Measurements from ENCODE around the gene ZNF653. TPM values are rescaled to one million over a fixed set of nuclear protein-coding genes. Genes with fewer than 3 reads are reported as not detected.
"Not testable (repeated sequence)": the region's sequence is repeated elsewhere in the genome, so short reads cannot be mapped to it uniquely, and the experiment has no call there.

ZNF653 gene
- total RNA-seq, 1 experiment from 2014 or later: 6.1 TPM

DNA sequence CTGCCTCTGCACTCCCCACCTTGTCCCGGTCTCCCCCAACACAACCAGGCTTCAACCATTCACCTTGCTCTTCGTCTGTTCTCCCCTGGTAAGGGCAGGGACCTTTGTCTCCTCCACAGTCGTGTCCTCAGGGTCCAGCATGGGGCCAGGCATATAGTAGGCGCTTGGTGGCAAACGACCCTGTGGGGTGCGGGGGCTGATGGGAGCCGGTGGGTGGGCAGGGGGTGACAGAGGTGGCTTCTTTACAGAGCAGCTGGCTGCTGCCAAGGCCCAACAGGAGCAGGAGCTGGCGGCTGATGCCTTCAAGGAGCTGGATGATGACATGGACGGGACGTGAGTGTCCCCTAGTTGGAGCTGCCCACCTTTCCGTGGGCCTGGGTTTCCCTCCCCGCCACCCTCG, 60.5 kb downstream of the ZNF653 start:
- no peak overlapping the region for H3K9ac ChIP-seq (ENCODE audit: low read length)
- no peak overlapping the region for H2AFZ ChIP-seq (ENCODE audit: low read length)
- H3K27me3 ChIP-seq (ENCODE audit: low read length): no peaks in the 10 kb centered on the region
- H3K9me3 ChIP-seq (ENCODE audit: low read length): no peaks in the 10 kb centered on the region
- H3K4me2 ChIP-seq (ENCODE audit: low read depth, low read length, poor library complexity, severe bottlenecking): no peak overlapping the region
- no peaks in the 10 kb centered on the region for H3K4me1 ChIP-seq (ENCODE audit: low read length)
- no peaks in the 10 kb centered on the region for H3K9me2 ChIP-seq (replicated peaks; ENCODE audit: insufficient read depth, low read length)
- no peak for DNase-seq
- peaks cover 8% of the 10 kb centered on the region; the same call in 1 of the 2 replicates for H3K79me2 ChIP-seq (ENCODE audit: low read length)
- no peak overlapping the region for H3K4me3 ChIP-seq (ENCODE audit: low read length)
- H3K27ac ChIP-seq (ENCODE audit: low read length): no peak overlapping the region
- peaks cover 12% of the 10 kb centered on the region for H3K36me3 ChIP-seq (ENCODE audit: insufficient read depth, low read length)
- H4K20me1 ChIP-seq (ENCODE audit: insufficient read depth, low read depth, low read length): no peaks in the 10 kb centered on the region

DNA sequence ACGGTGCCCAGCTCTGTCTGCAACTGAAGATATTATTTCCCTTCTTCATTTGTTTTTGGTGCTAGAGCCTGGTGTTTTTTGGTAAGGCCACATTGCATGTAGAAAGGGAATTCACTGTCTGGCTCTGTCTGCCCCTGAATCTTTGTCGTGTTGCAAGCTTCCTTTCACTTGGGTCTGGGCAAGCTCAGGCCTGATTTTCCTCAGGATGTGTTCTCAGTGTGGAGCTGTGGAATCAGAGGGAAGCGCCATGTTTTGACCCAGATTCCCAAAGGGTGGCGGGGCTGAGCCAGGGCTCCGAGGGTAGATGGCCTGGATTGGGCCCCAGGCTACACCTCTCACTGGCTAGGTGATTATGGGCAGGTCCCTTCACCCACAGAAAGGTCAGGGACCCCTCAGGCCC, 61.6 kb downstream of the ZNF653 start:
- DNase-seq: no peak
- Histone ChIP-seq H4K20me1 (ENCODE audit: insufficient read depth, low read depth, low read length) (no peaks in the 10 kb centered on the region), H3K4me2 (ENCODE audit: low read depth, low read length, poor library complexity, severe bottlenecking) (no peak overlapping the region), H3K27ac (ENCODE audit: low read length) (no peak overlapping the region), H3K9ac (ENCODE audit: low read length) (no peak overlapping the region), H2AFZ (ENCODE audit: low read length) (no peak overlapping the region), H3K36me3 (ENCODE audit: insufficient read depth, low read length) (peaks cover 12% of the 10 kb centered on the region), H3K9me3 (ENCODE audit: low read length) (no peaks in the 10 kb centered on the region), H3K9me2 (replicated peaks; ENCODE audit: insufficient read depth, low read length) (no peaks in the 10 kb centered on the region), H3K4me3 (ENCODE audit: low read length) (no peak overlapping the region), H3K79me2 (ENCODE audit: low read length) (peaks cover 8% of the 10 kb centered on the region; the same call in 1 of the 2 replicates), H3K4me1 (ENCODE audit: low read length) (no peaks in the 10 kb centered on the region), H3K27me3 (ENCODE audit: low read length) (no peaks in the 10 kb centered on the region)

DNA sequence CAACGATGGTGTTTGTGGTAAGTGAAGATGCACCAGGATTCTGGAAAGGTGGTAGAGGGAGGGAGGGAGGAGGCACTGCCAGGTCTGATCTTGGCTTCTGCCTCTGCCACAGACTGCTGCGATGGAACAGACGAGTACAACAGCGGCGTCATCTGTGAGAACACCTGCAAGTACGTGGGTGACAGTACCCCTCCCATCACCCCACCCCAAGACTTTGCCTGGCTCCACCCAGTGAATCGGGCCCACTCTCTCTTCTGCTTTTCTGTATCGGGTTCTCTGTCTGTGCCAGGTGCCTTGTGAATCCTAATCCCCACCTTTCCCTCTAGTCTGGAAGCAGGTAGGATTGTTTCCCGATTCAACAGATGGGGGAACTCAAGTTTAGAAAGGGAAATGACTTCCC, 67.7 kb downstream of the ZNF653 start:
- peaks cover 22% of the 10 kb centered on the region; the same call in 1 of the 2 replicates for H3K36me3 ChIP-seq (ENCODE audit: insufficient read depth, low read length)
- peaks cover 24% of the 10 kb centered on the region for H3K4me1 ChIP-seq (ENCODE audit: low read length)
- peak overlapping the region; percentile 23 for H3K4me2 ChIP-seq (ENCODE audit: low read depth, low read length, poor library complexity, severe bottlenecking)
- no peaks in the 10 kb centered on the region for H3K9me2 ChIP-seq (replicated peaks; ENCODE audit: insufficient read depth, low read length)
- no peak overlapping the region for H3K4me3 ChIP-seq (ENCODE audit: low read length)
- no peak overlapping the region for H3K27ac ChIP-seq (ENCODE audit: low read length)
- H3K79me2 ChIP-seq (ENCODE audit: low read length): peaks cover 28% of the 10 kb centered on the region
- peak overlapping the region; percentile 40 for H3K9ac ChIP-seq (ENCODE audit: low read length)
- H2AFZ ChIP-seq (ENCODE audit: low read length): no peak overlapping the region
- no peaks in the 10 kb centered on the region for H3K9me3 ChIP-seq (ENCODE audit: low read length)
- peaks cover 5% of the 10 kb centered on the region; the same call in 1 of the 2 replicates for H4K20me1 ChIP-seq (ENCODE audit: insufficient read depth, low read depth, low read length)
- no peaks in the 10 kb centered on the region for H3K27me3 ChIP-seq (ENCODE audit: low read length)
- no peak for DNase-seq

DNA sequence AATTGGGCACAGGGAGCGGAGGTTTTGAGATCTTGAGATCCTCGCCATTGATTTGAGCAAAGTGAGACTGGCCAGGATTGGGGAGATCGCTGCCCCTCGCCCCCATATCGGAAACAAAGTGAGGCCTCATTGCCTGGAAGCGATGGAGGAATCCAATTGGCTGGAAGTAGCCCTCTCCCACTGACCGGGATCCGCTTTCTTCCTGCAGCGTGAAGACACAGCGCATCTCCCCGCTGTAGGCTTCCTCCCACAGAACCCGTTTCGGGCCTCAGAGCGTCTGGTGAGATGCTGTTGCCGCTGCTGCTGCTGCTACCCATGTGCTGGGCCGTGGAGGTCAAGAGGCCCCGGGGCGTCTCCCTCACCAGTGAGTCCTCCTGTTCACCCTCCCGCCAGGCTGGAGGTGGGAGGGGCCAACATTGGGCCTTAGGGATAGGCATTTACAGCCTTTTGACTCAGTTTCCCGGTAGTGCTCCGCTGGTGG, 69.8 kb downstream of the ZNF653 start:
- H3K9ac ChIP-seq (ENCODE audit: low read length): peak overlapping the region; percentile 80
- H3K9me2 ChIP-seq (replicated peaks; ENCODE audit: insufficient read depth, low read length): no peaks in the 10 kb centered on the region
- peak overlapping the region; percentile 91 for H3K4me2 ChIP-seq (ENCODE audit: low read depth, low read length, poor library complexity, severe bottlenecking)
- no peaks in the 10 kb centered on the region for H3K27me3 ChIP-seq (ENCODE audit: low read length)
- peak; percentile 62 for DNase-seq
- peak overlapping the region; percentile 71 for H2AFZ ChIP-seq (ENCODE audit: low read length)
- peaks cover 14% of the 10 kb centered on the region; the same call in 1 of the 2 replicates for H3K36me3 ChIP-seq (ENCODE audit: insufficient read depth, low read length)
- no peaks in the 10 kb centered on the region for H3K9me3 ChIP-seq (ENCODE audit: low read length)
- peak overlapping the region; percentile 84 for H3K4me3 ChIP-seq (ENCODE audit: low read length)
- H3K79me2 ChIP-seq (ENCODE audit: low read length): peaks cover 20% of the 10 kb centered on the region
- peaks cover 24% of the 10 kb centered on the region for H3K4me1 ChIP-seq (ENCODE audit: low read length)
- H4K20me1 ChIP-seq (ENCODE audit: insufficient read depth, low read depth, low read length): peaks cover 5% of the 10 kb centered on the region; the same call in 1 of the 2 replicates
- H3K27ac ChIP-seq (ENCODE audit: low read length): peak overlapping the region; percentile 8; the same call in 1 of the 2 replicates

DNA sequence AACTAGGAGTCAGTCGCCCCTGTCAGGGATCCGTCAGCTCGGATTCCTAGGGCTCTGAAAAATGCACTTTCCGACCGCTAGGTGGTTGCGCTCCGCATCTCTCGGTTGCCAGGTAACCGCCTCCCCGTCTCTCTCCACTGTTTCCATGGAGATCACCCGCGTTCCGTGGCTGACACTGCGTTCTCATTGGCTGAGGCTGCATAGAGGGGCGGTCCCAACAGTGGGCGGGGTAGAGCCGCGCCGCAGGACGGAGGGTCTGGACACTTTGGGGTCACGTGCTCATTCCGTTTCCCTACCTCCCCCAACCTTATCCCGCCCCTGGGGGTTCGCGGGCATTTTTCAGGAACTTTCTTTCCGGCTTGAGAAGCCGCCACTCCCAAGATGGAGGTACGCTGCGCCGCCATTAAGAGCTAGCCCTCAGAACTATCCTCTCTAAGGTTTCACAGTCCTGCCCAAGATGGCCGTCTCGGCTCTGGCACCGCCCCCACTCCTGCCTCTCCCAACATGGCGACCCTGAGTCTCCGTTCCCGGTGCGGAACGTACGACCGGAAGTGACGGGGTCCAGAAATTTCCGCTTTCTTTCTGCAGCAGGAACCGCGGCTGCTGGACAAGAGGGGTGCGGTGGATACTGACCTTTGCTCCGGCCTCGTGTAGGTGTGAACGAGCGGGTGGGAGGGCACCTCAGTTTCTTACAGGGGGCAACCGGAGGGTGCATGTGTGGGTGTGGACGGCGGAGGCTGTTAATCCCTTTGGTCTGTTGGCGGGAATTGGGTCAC, 70.4 kb downstream of the ZNF653 start, which contains the start of the genes ODAD3 and PRKCSH:
ODAD3 (minus strand) TSS at position 65 of the 776 bp plus-strand sequence. CDS start 105 bp downstream, outside the sequence.
PRKCSH (plus strand) TSS at position 579 of the 776 bp plus-strand sequence. CDS start 483 bp downstream, outside the sequence.
- H3K9me3 ChIP-seq (ENCODE audit: low read length): no peaks in the 10 kb centered on the region
- peak within 1 kb of the TSS; percentile 99 for H2AFZ ChIP-seq (ENCODE audit: low read length)
- no peaks in the 10 kb centered on the region for H3K9me2 ChIP-seq (replicated peaks; ENCODE audit: insufficient read depth, low read length)
- H3K4me3 ChIP-seq (ENCODE audit: low read length): peak within 1 kb of the TSS; percentile 84
- peaks cover 5% of the 10 kb centered on the region; the same call in 1 of the 2 replicates for H4K20me1 ChIP-seq (ENCODE audit: insufficient read depth, low read depth, low read length)
- peak; percentile 100 for DNase-seq
- H3K4me1 ChIP-seq (ENCODE audit: low read length): peaks cover 24% of the 10 kb centered on the region
- peaks cover 20% of the 10 kb centered on the region for H3K79me2 ChIP-seq (ENCODE audit: low read length)
- peak within 1 kb of the TSS; percentile 98 for H3K4me2 ChIP-seq (ENCODE audit: low read depth, low read length, poor library complexity, severe bottlenecking)
- H3K36me3 ChIP-seq (ENCODE audit: insufficient read depth, low read length): peaks cover 10% of the 10 kb centered on the region; the same call in 1 of the 2 replicates
- no peaks in the 10 kb centered on the region for H3K27me3 ChIP-seq (ENCODE audit: low read length)
- peak within 1 kb of the TSS; percentile 8; the same call in 1 of the 2 replicates for H3K27ac ChIP-seq (ENCODE audit: low read length)
- H3K9ac ChIP-seq (ENCODE audit: low read length): peak within 1 kb of the TSS; percentile 80

DNA sequence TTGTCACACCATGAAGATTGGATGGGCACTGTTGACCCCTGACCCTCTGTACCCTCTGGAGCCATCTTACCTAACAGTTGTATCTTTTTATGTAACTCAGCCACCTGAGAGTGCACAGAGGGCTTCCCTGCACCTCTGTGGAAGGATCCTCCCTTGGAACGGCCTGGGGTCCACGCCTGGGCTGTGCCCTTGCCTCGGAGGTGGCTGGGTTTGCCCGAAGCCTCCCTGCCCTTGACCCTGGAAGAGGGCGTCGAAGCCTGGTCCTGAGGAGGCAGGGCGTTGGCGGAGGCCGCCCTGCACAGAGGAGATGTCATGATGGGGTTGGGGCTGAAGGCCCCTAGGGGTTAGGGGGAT, 71.0 kb downstream of the ZNF653 start:
- peaks cover 24% of the 10 kb centered on the region for H3K4me1 ChIP-seq (ENCODE audit: low read length)
- H3K36me3 ChIP-seq (ENCODE audit: insufficient read depth, low read length): peaks cover 10% of the 10 kb centered on the region; the same call in 1 of the 2 replicates
- peak overlapping the region; percentile 99 for H2AFZ ChIP-seq (ENCODE audit: low read length)
- no peak overlapping the region for H3K27ac ChIP-seq (ENCODE audit: low read length)
- peak overlapping the region; percentile 80 for H3K4me3 ChIP-seq (ENCODE audit: low read length)
- H3K79me2 ChIP-seq (ENCODE audit: low read length): peaks cover 20% of the 10 kb centered on the region
- peak overlapping the region; percentile 98 for H3K4me2 ChIP-seq (ENCODE audit: low read depth, low read length, poor library complexity, severe bottlenecking)
- H3K9me3 ChIP-seq (ENCODE audit: low read length): no peaks in the 10 kb centered on the region
- H3K9ac ChIP-seq (ENCODE audit: low read length): peak overlapping the region; percentile 78
- no peak for DNase-seq
- peaks cover 5% of the 10 kb centered on the region; the same call in 1 of the 2 replicates for H4K20me1 ChIP-seq (ENCODE audit: insufficient read depth, low read depth, low read length)
- no peaks in the 10 kb centered on the region for H3K9me2 ChIP-seq (replicated peaks; ENCODE audit: insufficient read depth, low read length)
- no peaks in the 10 kb centered on the region for H3K27me3 ChIP-seq (ENCODE audit: low read length)

DNA sequence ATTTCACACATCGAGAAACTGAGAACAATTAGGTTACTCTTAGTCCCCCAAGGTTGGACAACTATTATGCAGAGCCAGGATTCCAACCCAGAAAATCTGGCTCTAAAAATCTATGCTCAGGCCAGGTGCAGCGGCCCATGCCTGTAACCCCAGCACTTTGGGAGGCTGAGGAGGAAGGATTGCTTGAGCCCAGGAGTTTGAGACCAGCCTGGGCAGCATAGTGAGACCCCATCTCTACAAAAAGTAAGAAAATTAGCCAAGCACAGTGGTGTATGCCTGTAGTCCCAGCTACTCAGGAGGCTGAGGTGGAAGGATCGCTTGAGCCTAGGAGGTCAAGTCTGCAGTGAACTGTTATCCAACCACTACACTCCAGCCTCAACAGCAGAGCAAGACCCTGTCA, 72.1 kb downstream of the ZNF653 start:
- peaks cover 20% of the 10 kb centered on the region for H3K79me2 ChIP-seq (ENCODE audit: low read length)
- H3K36me3 ChIP-seq (ENCODE audit: insufficient read depth, low read length); H3K9ac ChIP-seq (ENCODE audit: low read length); H3K4me3 ChIP-seq (ENCODE audit: low read length); H2AFZ ChIP-seq (ENCODE audit: low read length); H3K27me3 ChIP-seq (ENCODE audit: low read length); H3K27ac ChIP-seq (ENCODE audit: low read length); H3K9me3 ChIP-seq (ENCODE audit: low read length); DNase-seq; H3K4me2 ChIP-seq (ENCODE audit: low read depth, low read length, poor library complexity, severe bottlenecking); H3K9me2 ChIP-seq (replicated peaks; ENCODE audit: insufficient read depth, low read length); H4K20me1 ChIP-seq (ENCODE audit: insufficient read depth, low read depth, low read length): not testable (repeated sequence)
- H3K4me1 ChIP-seq (ENCODE audit: low read length): peaks cover 24% of the 10 kb centered on the region

Data from Karpas-422 (cell line).